Heart right ventricle (tissue), 16 donors: ENCODE measurements around the gene SH3PXD2B. TPM values are rescaled to one million over a fixed set of nuclear protein-coding genes. Genes with fewer than 3 reads are reported as not detected.

Experiments used
- ATAC-seq, 8 donors: fragments of 200-7000 bp; cut with Tn5 transposase; one replicate each; pipeline ENCODE4 v1.9.1; 2020; ENCODE audit warnings: mild to moderate bottlenecking in 8 of 8, moderate library complexity in 8 of 8, moderate number of reproducible peaks in 1 of 8
- DNase-seq, 2 donors: peaks; one replicate each; pipeline ENCODE4 v3.0.0-alpha.2; 2020
- H3K27ac ChIP-seq, 10 donors: fragments of 200-600 bp; sonication (generic) in 2 of 10; one replicate each; pipeline versions ENCODE4 v1.5.0 to v1.8.0; 2020 to 2022; ENCODE audit warnings: mild to moderate bottlenecking in 3 of 10
- H3K27me3 ChIP-seq, 7 donors: fragments of 200-600 bp; one replicate each; pipeline ENCODE4 v1.8.0; 2021 to 2022; ENCODE audit warnings: mild to moderate bottlenecking in 2 of 7
- H3K36me3 ChIP-seq, 9 donors: fragments of 200-600 bp; sonication (generic) in 1 of 9; one replicate each; pipeline versions ENCODE4 v1.5.0 to v1.8.0; 2020 to 2022; ENCODE audit warnings: mild to moderate bottlenecking in 2 of 9
- H3K4me1 ChIP-seq, 9 donors: fragments of 200-600 bp; sonication (generic) in 1 of 9; one replicate each; pipeline versions ENCODE4 v1.5.0 to v1.8.0; 2020 to 2022; ENCODE audit warnings: mild to moderate bottlenecking in 4 of 9
- H3K4me3 ChIP-seq, 10 donors: fragments of 200-600 bp; sonication (generic) in 2 of 10; one replicate each; pipeline versions ENCODE4 v1.5.0 to v1.8.0; 2020 to 2022; ENCODE audit warnings: mild to moderate bottlenecking in 7 of 10, moderate library complexity in 2 of 10
- H3K9me3 ChIP-seq, 11 donors: fragments of 200-600 bp in 10 of 11; sonication (generic) in 2 of 11; one replicate each; pipeline versions ENCODE4 v1.5.0 to v1.8.0; 2013 to 2022; ENCODE audit warnings: mild to moderate bottlenecking in 2 of 11, control low read depth in 1 of 11, moderate library complexity in 1 of 11
- CTCF ChIP-seq, 9 donors: fragments of 200-600 bp; sonication (generic) in 2 of 9; IDR thresholded peaks; one replicate each; pipeline versions ENCODE4 v1.5.0 to v1.8.0; 2021 to 2022; ENCODE audit warnings: antibody characterized with exemption in 9 of 9, mild to moderate bottlenecking in 5 of 9, moderate library complexity in 1 of 9
- WGBS, 2 donors: extraction: QIAGEN DNeasy Blood & Tissue Kit; methylation state at CpG; one replicate each; pipeline ENCODE4 v1.1.7; 2013; ENCODE audit warnings: inconsistent platforms in 1 of 2; 5-methylcytosine and 5-hydroxymethylcytosine counted together
- intact Hi-C, 10 donors: fragments of 100-400 bp; cut with DNase I; formaldehyde crosslinking; loops; one replicate each; pipeline versions ENCODE4 v1.11.1 to v1.14.2; 2022
- polyA plus RNA-seq, 2 donors: library from polyadenylated mRNA; stranded (reverse); fragments of 200-250 nt; gene quantifications; one replicate each; pipeline ENCODE4 v1.2.3, GENCODE V29; 2013
- total RNA-seq, 10 donors: library from RNA; stranded (reverse); fragmentation: NEBNext Ultra II Directional in 3 of 10; extraction: Animal tissue kit (Norgen Biotek cat#: 25700) in 3 of 10; gene quantifications; one replicate each; pipeline versions ENCODE4 v1.2.1 to v1.2.4, GENCODE V29; 2021 to 2023
- donor health status: Arrhythmogenic right ventricular cardiomyopathy.
- donor health status: ischemic (EF 13 %, LVEDD 7.1; RV severe dilation, severe dysfunction).
- donor health status: healthy with polysubstance abuse.
- donor health status: DM: no; HTN: yes; CAD: no.
- donor health status: DM: no; HTN: no; CAD: no.
- donor health status: ischemic (EF 25% LVEDD 6.9; RV normal size, moderate dysfunction).
- donor health status: ischemic (EF 25% LVEDD 5.7; RV mildly dilated, moderate dysfunction).
- donor health status: healthy.
- donor health status: DM: yes; HTN: yes; CAD: no.
- donor health status: Ischemic cardiomyopathy.
- donor health status: ischemic (EF 35%, LVEDD 5.7; RV mildly dilated, moderate dysfunction).
- donor health status: nonischemic (EF 11% LVEDD 7.7; RV severe dilation, severe dysfunction).
- donor health status: DM: yes; HTN: yes; CAD: no.
- donor health status: PGD.
- donor health status: ischemic (EF 29% LVEDD 5.4; RV normal size, mild dysfunction).
- donor health status: nonischemic (EF 23%, LVEDD 6.1; RV moderate dilation, normal function).

Gene SH3PXD2B
- total and polyA plus RNA-seq, 12 donors = 1.8 to 12.5 (median 5.5) TPM

- Histone ChIP-seq H3K36me3 (peaks cover 0 to 31% (median 0%) of the 10 kb centered on the region in 9 donors), H3K4me3 (no peak overlapping the region), H3K4me1 (peaks cover 2 to 64% (median 42%) of the 10 kb centered on the region in 9 donors), H3K9me3 (no peaks in the 10 kb centered on the region), H3K27ac (peak overlapping the region in 2 of 10 donors; percentile 10 to 84), H3K27me3 (no peaks in the 10 kb centered on the region)
- TF ChIP-seq CTCF (IDR thresholded peaks at IDR 0.05) = no peak
- DNase-seq (no peak), ATAC-seq (no peak)
- WGBS, 2 donors = 90 to 94% methylated on average over 9 of the region's 9 CpGs
- intact Hi-C loops = no loop called here
Observed at GRCh38 chr5:172407822-172408221, 46.5 kb downstream of the SH3PXD2B start.

- no peaks in the 10 kb centered on the region for H3K9me3 ChIP-seq
- no peak overlapping the region for H3K4me3 ChIP-seq
- 27 to 51% methylated on average over 3 of the region's 3 CpGs for WGBS, 2 donors
- H3K4me1 ChIP-seq = peaks cover 3 to 63% (median 41%) of the 10 kb centered on the region in 9 donors
- intact Hi-C loops = no loop called here
- ATAC-seq = no peak
- DNase-seq = no peak
- peak overlapping the region in 1 of 10 donors; percentile 35 for H3K27ac ChIP-seq
- H3K36me3 ChIP-seq = peaks cover 0 to 36% (median 0%) of the 10 kb centered on the region in 9 donors
- no peak for TF ChIP-seq CTCF (IDR thresholded peaks at IDR 0.05)
- H3K27me3 ChIP-seq = no peaks in the 10 kb centered on the region
Observed at GRCh38 chr5:172407241-172407691, 47.1 kb downstream of the SH3PXD2B start.

- H3K27ac ChIP-seq = no peak overlapping the region
- WGBS, 2 donors = 85 to 91% methylated on average over 8 to 9 of the region's 9 CpGs
- intact Hi-C loops = no loop called here
Observed at GRCh38 chr5:172405226-172406107, 48.9 kb downstream of the SH3PXD2B start.

More at GRCh38 chr5:172405226-172406107, 48.9 kb downstream of the SH3PXD2B start:
- peaks cover 0 to 36% (median 0%) of the 10 kb centered on the region in 9 donors for H3K36me3 ChIP-seq
- H3K4me1 ChIP-seq = peaks cover 0 to 45% (median 28%) of the 10 kb centered on the region in 9 donors
- no peak overlapping the region for H3K4me3 ChIP-seq
- ATAC-seq (no peak), DNase-seq (no peak)
- TF ChIP-seq CTCF (IDR thresholded peaks at IDR 0.05) = no peak
- H3K9me3 ChIP-seq = no peaks in the 10 kb centered on the region
- no peaks in the 10 kb centered on the region for H3K27me3 ChIP-seq
